Transverse colon (tissue), 4 donors: ENCODE results near the gene FOXP1. TPM values are rescaled to one million over a fixed set of nuclear protein-coding genes. Genes with fewer than 3 reads are reported as not detected.
A peak's percentile ranks its signal among the peaks of the same experiment; 100 is the strongest.

Source experiments
- DNase-seq: peaks from one replicate; pipeline ENCODE4 v3.0.0-alpha.2; 2019
- H3K27ac ChIP-seq, 4 donors: fragments of 200-600 bp; sonication (generic); 2 replicates each; pipeline ENCODE4 v1.5.1; 2016 to 2018; ENCODE audit warnings: inconsistent platforms in 4 of 4
- H3K27me3 ChIP-seq: fragments of 200-600 bp; sonication (generic); 2 replicates; pipeline ENCODE4 v1.5.1; 2017; ENCODE audit warnings: inconsistent platforms
- H3K36me3 ChIP-seq, 4 donors: fragments of 200-600 bp; sonication (generic); 2 replicates each; pipeline ENCODE4 v1.5.1; 2017 to 2019; ENCODE audit warnings: inconsistent platforms in 4 of 4
- H3K4me1 ChIP-seq, 4 donors: fragments of 200-600 bp; sonication (generic); 2 replicates each; pipeline ENCODE4 v1.5.1; 2017 to 2020; ENCODE audit warnings: inconsistent platforms in 4 of 4
- H3K4me3 ChIP-seq, 4 donors: fragments of 200-600 bp; sonication (generic); 1 replicate in 1 of 4; 2 replicates in 3 of 4; pipeline versions ENCODE4 v1.5.1 to v1.6.1; 2017 to 2019; ENCODE audit warnings: inconsistent platforms in 4 of 4
- H3K9me3 ChIP-seq, 2 donors: fragments of 200-600 bp; sonication (generic); 2 replicates each; pipeline ENCODE4 v1.5.1; 2017 to 2019; ENCODE audit warnings: inconsistent platforms in 2 of 2
- EP300 ChIP-seq: sonication (generic); formaldehyde crosslinking; IDR thresholded peaks from one replicate; pipeline ENCODE4 v1.6.1; 2017; ENCODE audit warnings: antibody characterized with exemption, low read depth
- POLR2A ChIP-seq: fragments of 450-650 bp; IDR thresholded peaks from one replicate; pipeline ENCODE4 v1.6.1; 2016; ENCODE audit warnings: antibody characterized with exemption, mild to moderate bottlenecking, moderate library complexity
- POLR2AphosphoS5 ChIP-seq, 3 donors: sonication (generic); formaldehyde crosslinking; IDR thresholded peaks; one replicate each; pipeline ENCODE4 v1.6.1; 2016; ENCODE audit warnings: antibody characterized with exemption in 3 of 3
- WGBS, 2 donors: methylation state at CpG; one replicate each; pipeline ENCODE4 v1.1.5; 2018; ENCODE audit warnings: low coverage in 1 of 2; 5-methylcytosine and 5-hydroxymethylcytosine counted together
- in situ Hi-C, 4 donors: fragments of 200-750 bp; cut with MboI; loops; one replicate each; pipeline versions ENCODE4 v1.15.0 to v1.15.1; 2017; ENCODE audit warnings: low sequenced_read_pairs in 3 of 4, low pct_ligation_motif_present in 1 of 4, low pct_unique_long_range_greater_than_20kb in 1 of 4
- intact Hi-C: fragments of 100-400 bp; cut with DNase I; formaldehyde crosslinking; loops from one replicate; pipeline ENCODE4 v1.15.1; 2023; ENCODE audit warnings: low total_unique reads
- total RNA-seq, 4 donors: library from RNA; depleted of rRNA; stranded (reverse); fragments of >200 nt; gene quantifications; one replicate each; pipeline ENCODE4 v1.1.0, GENCODE V29; 2016
- TF ChIP-seq, protein P1 (sequence below), 5 experiments: fragments of 200-600 bp in 3 of 5; fragments of 450-650 bp in 2 of 5; sonication (generic) in 3 of 5; IDR thresholded peaks; 1 replicate in 2 of 5; 2 replicates in 3 of 5; pipeline ENCODE4 v1.5.1; 2016 to 2017; ENCODE audit warnings: antibody characterized with exemption in 5 of 5, inconsistent platforms in 3 of 5, mild to moderate bottlenecking in 2 of 5, moderate library complexity in 1 of 5

FOXP1 gene
- total RNA-seq, 4 donors from 2014 or later = 102 to 260 (median 150) TPM

DNA sequence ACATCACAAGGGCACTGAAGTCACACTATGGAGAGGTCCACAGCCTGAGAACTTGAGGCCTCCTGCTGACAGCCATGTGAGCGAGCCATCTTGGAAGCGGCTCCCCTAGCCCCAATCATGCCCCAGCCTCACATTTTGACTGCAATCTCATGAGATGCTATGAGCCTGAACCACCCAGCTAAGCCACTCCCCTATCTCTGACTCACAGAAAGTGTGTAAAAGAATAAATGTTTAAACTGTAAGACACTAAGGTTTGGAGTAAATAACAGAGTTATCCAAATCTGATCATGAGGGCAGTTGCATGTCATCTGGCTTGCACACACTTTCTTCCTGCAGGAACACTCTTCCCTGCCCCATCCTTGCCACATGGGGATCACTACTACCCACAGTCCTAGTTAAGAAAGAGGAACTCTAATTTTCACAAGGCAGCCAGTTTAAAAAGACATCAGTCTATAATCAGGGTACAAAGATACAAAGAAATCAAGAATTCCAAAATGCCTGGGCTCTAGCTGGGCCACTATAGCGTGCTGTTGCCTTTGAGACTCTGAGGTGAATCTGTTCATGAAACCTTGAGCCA, 494.2 kb downstream of the FOXP1 start:
- Histone ChIP-seq H3K36me3 (no peaks in the 10 kb centered on the region), H3K27ac (no peak overlapping the region), H3K4me3 (no peak overlapping the region), H3K4me1 (peaks cover 6 to 32% (median 10%) of the 10 kb centered on the region in 4 donors), H3K9me3 (no peaks in the 10 kb centered on the region), H3K27me3 (no peaks in the 10 kb centered on the region)
- TF ChIP-seq POLR2AphosphoS5 (IDR thresholded peaks at IDR 0.05) (no peak), EP300 (no peak), POLR2A (no peak)
- TF ChIP-seq, protein P1, sequence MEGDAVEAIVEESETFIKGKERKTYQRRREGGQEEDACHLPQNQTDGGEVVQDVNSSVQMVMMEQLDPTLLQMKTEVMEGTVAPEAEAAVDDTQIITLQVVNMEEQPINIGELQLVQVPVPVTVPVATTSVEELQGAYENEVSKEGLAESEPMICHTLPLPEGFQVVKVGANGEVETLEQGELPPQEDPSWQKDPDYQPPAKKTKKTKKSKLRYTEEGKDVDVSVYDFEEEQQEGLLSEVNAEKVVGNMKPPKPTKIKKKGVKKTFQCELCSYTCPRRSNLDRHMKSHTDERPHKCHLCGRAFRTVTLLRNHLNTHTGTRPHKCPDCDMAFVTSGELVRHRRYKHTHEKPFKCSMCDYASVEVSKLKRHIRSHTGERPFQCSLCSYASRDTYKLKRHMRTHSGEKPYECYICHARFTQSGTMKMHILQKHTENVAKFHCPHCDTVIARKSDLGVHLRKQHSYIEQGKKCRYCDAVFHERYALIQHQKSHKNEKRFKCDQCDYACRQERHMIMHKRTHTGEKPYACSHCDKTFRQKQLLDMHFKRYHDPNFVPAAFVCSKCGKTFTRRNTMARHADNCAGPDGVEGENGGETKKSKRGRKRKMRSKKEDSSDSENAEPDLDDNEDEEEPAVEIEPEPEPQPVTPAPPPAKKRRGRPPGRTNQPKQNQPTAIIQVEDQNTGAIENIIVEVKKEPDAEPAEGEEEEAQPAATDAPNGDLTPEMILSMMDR (IDR thresholded peaks at IDR 0.05) = no peak
- 98 to 100% methylated on average over 1 to 3 of the region's 3 CpGs for WGBS, 2 donors
- in situ Hi-C loops = no loop called here
- DNase-seq = no peak
- intact Hi-C loops = no loop called here

DNA sequence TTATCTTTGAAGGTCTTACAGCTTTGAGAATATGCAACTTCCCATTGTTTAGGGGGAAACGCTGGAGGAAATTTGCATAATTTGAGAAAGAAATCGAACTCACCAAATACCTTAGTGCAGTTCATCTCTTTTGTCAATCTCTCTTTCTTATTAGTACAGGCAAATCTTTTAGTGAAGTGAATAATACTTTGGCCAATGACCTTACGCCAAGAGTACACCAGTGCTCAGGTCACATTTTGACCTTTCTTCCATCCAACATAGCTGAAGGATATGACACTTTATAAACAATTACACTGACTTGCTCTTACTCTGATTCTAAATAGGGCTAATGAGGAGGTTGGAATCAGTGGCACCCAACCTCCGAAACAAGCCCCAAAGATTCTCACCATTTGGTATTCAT, 494.8 kb downstream of the FOXP1 start:
- no peak for TF ChIP-seq EP300
- TF ChIP-seq, protein P1 (IDR thresholded peaks at IDR 0.05) = no peak
- TF ChIP-seq POLR2A = no peak
- TF ChIP-seq POLR2AphosphoS5 (IDR thresholded peaks at IDR 0.05) = no peak
- Histone ChIP-seq H3K36me3 (no peaks in the 10 kb centered on the region), H3K9me3 (no peaks in the 10 kb centered on the region), H3K4me1 (peaks cover 6 to 32% (median 10%) of the 10 kb centered on the region in 4 donors), H3K27ac (no peak overlapping the region), H3K27me3 (no peaks in the 10 kb centered on the region), H3K4me3 (no peak overlapping the region)
- no peak for DNase-seq
- WGBS, 2 donors = 90 to 91% methylated on average over 3 to 4 of the region's 4 CpGs
- in situ Hi-C loops (no loop called here), intact Hi-C loops (no loop called here)

DNA sequence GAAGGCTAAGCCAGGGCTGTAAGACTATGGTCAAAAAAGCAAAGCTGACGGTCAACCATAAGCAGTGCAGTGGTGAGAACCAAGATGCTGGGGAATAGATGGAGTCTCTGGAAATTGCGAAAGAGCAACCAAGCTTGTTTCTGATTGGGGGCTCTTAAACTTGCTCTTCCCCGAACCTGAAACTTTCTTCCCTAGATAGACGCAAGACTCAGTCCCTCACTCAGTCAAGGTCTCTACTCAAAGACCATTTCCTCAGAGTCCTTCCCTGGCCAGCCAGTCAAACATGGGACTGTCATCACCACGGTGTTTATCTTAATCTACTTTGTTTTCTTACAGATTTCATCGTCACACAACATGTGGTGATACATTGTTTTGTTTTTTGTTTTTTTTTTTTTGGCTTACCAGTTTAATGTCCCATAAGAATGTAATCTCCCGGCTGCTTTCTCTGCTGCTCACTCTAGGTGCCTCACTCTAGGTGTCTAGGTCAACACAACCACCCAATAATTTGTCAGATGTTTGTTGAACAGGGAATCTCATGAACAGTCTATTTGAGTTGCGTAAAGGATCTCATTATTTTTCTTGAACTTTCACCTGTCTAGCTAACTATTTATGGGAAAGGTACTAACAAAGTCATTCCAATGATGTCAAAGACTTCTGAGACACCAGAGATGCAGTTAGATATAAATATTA, 495.4 kb downstream of the FOXP1 start:
- H3K27ac ChIP-seq = peak overlapping the region in 1 of 4 donors; percentile 14

More for the DNA sequence above, 495.4 kb downstream of the FOXP1 start:
- intact Hi-C loops = no loop called here
- no peak overlapping the region for H3K4me3 ChIP-seq
- H3K4me1 ChIP-seq = peaks cover 6 to 32% (median 10%) of the 10 kb centered on the region in 4 donors
- TF ChIP-seq POLR2A = no peak
- TF ChIP-seq POLR2AphosphoS5 (IDR thresholded peaks at IDR 0.05) = no peak
- no peak for TF ChIP-seq EP300
- TF ChIP-seq, protein P1 (IDR thresholded peaks at IDR 0.05) = no peak
- H3K9me3 ChIP-seq = no peaks in the 10 kb centered on the region
- WGBS, 2 donors = 78 to 83% methylated on average over 6 to 8 of the region's 8 CpGs
- no peaks in the 10 kb centered on the region for H3K27me3 ChIP-seq
- in situ Hi-C loops = no loop called here
- DNase-seq = no peak
- no peaks in the 10 kb centered on the region for H3K36me3 ChIP-seq
